Measurements from ENCODE around the gene ARHGAP19. TPM values are rescaled to one million over a fixed set of nuclear protein-coding genes. Genes with fewer than 3 reads are reported as not detected.
A peak's percentile ranks its signal among the peaks of the same experiment; 100 is the strongest.

The ARHGAP19 gene
- total RNA-seq, 1 experiment from 2014 or later: 33.2 TPM

DNA sequence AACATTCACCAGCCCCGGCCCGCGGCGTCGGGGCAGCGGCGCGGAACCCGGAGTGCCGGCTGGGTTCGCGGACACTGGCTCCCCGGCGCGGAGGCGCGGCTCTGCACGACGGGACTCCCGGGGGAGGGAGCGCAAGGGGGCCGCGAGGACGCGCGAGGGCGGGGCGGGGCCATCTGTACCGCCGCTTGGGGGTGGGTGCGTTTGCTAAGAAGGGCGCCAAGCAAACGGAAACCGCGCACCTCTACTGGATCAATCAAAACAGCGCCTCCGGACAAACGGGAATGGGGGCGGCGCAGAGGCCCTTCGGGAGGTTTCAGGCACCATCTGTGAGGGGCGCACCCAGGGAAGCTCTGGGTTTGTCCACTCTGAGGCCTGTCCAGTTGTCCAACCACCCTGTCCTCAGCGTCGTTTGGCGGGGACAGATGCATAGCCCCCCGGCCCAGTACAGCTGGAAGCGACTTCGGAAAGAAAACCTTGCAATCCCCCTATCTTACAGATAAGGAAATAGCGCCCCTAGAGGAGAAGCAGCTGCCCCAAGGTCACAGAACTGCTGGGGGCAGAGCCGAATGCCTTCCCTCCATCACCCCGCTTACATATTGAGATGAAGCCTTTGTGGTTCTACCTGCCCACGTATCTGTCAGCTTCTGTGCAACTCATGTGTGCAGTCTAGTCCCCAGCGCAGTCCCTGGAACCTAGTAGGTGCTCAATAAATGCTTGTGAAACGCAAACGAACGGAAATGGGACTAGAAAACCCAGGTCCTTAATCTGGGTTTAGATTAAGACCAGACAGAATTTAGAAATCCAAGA is 96.0 kb downstream of the ARHGAP19 start:
- H3K9me3 Mint-ChIP-seq: no peaks in the 10 kb centered on the region
- peaks cover 5% of the 10 kb centered on the region; the same call in 1 of the 2 replicates for H3K27me3 ChIP-seq (ENCODE audit: insufficient read depth, low read length)
- H2AFZ ChIP-seq (ENCODE audit: low read length): no peak overlapping the region
- TF ChIP-seq, protein P1, sequence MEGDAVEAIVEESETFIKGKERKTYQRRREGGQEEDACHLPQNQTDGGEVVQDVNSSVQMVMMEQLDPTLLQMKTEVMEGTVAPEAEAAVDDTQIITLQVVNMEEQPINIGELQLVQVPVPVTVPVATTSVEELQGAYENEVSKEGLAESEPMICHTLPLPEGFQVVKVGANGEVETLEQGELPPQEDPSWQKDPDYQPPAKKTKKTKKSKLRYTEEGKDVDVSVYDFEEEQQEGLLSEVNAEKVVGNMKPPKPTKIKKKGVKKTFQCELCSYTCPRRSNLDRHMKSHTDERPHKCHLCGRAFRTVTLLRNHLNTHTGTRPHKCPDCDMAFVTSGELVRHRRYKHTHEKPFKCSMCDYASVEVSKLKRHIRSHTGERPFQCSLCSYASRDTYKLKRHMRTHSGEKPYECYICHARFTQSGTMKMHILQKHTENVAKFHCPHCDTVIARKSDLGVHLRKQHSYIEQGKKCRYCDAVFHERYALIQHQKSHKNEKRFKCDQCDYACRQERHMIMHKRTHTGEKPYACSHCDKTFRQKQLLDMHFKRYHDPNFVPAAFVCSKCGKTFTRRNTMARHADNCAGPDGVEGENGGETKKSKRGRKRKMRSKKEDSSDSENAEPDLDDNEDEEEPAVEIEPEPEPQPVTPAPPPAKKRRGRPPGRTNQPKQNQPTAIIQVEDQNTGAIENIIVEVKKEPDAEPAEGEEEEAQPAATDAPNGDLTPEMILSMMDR (conservative IDR thresholded peaks at IDR 0.05): peak; percentile 96
- H3K4me2 ChIP-seq (ENCODE audit: insufficient read depth, insufficient read length, low read length): peak overlapping the region; percentile 65
- H4K20me1 ChIP-seq (ENCODE audit: control insufficient read depth, insufficient read depth, insufficient read length): no peaks in the 10 kb centered on the region
- no peaks in the 10 kb centered on the region for H3K79me1 ChIP-seq (ENCODE audit: insufficient read depth, low read depth, low read length, poor library complexity, severe bottlenecking)
- H3K4ac ChIP-seq (ENCODE audit: low read depth, low read length): no peak overlapping the region
- H2BK5ac ChIP-seq (ENCODE audit: insufficient read length, low read length): no peak overlapping the region
- no peaks in the 10 kb centered on the region for H3K79me2 ChIP-seq (ENCODE audit: insufficient read depth, low read length)
- no peak overlapping the region for H3K27ac ChIP-seq (ENCODE audit: insufficient read length, low read depth, low read length)
- H3K56ac ChIP-seq (ENCODE audit: insufficient read length, low read depth, low read length): no peak overlapping the region
- WGBS (ENCODE audit: extremely low coverage, insufficient read length, low lambda C conversion rate): no CpG with 5 or more reads among the region's 56 CpGs
- H3K27ac Mint-ChIP-seq: no peak overlapping the region
- H3T11ph ChIP-seq (ENCODE audit: low read length): no peak overlapping the region
- peaks cover 12 to 15% of the 10 kb centered on the region in 2 experiments for H3K4me1 Mint-ChIP-seq
- H4K8ac ChIP-seq (replicated peaks; ENCODE audit: insufficient read length, low read depth, low read length): no peak overlapping the region
- peaks cover 47% of the 10 kb centered on the region for H3K27me3 Mint-ChIP-seq (ENCODE audit: low read depth)
- no peak overlapping the region for H2BK12ac ChIP-seq (ENCODE audit: insufficient read length, low read depth, low read length)
- no peaks in the 10 kb centered on the region for H3K36me3 Mint-ChIP-seq (ENCODE audit: insufficient read depth in 1 of 3, low read depth in 3 of 3)
- peaks cover 6% of the 10 kb centered on the region for H3K23me2 ChIP-seq (ENCODE audit: insufficient read length, low read depth, low read length, poor library complexity, severe bottlenecking)
- H2AK5ac ChIP-seq (ENCODE audit: insufficient read length, low read length): no peak overlapping the region
- no peak overlapping the region for H2BK20ac ChIP-seq (ENCODE audit: low read depth, low read length, poor library complexity, severe bottlenecking)
- H3K9ac ChIP-seq (ENCODE audit: extremely low read depth, insufficient read length, low read length): no peak overlapping the region
- no peak overlapping the region for H3K23ac ChIP-seq (ENCODE audit: insufficient read length, low read depth, low read length)
- DNase-seq: peak; percentile 85
- no peaks in the 10 kb centered on the region; the same call in 1 of the 2 replicates for H3K4me1 ChIP-seq (ENCODE audit: insufficient read depth, low read length)
- H3K18ac ChIP-seq (ENCODE audit: insufficient read length, low read depth, low read length): no peak overlapping the region
- H4K91ac ChIP-seq (ENCODE audit: insufficient read length, low read depth, low read length): no peak overlapping the region
- no peak overlapping the region for H2BK15ac ChIP-seq (ENCODE audit: low read depth, low read length)
- H2BK120ac ChIP-seq (ENCODE audit: low read depth, low read length, poor library complexity, severe bottlenecking): no peak overlapping the region
- H3K9me3 ChIP-seq (ENCODE audit: control insufficient read depth, low read depth, low read length): no peaks in the 10 kb centered on the region
- H3K4me3 Mint-ChIP-seq: peak overlapping the region; percentile 74 to 83
- no peak overlapping the region for H4K5ac ChIP-seq (ENCODE audit: insufficient read length, low read depth, low read length)
- H3K14ac ChIP-seq (ENCODE audit: insufficient read depth, low read length): no peak overlapping the region
